Endothelial cell of umbilical vein (primary cell): ENCODE results near the gene CCNL2. TPM values are rescaled to one million over a fixed set of nuclear protein-coding genes. Genes with fewer than 3 reads are reported as not detected.

ENCODE experiments used
- BruUV-seq: library from RNA; stranded (reverse); fragments of 400-500 nt; replicated peaks from 2 replicates; lab custom pipeline; 2021; lab: Mats Ljungman, UMichigan
- CTCF ChIA-PET: fragments of 300-600, 350-600 bp; sonication (Branson Sonifier 250); formaldehyde crosslinking; loops from one replicate; lab custom pipeline; 2021; ENCODE audit warnings: antibody characterized with exemption, inconsistent platforms; lab: Charles Lee
- POLR2A ChIA-PET: fragments of 300-600, 350-600 bp; sonication (Branson Sonifier 250); formaldehyde crosslinking; loops from one replicate; lab custom pipeline; 2021; ENCODE audit warnings: antibody characterized with exemption, inconsistent platforms; lab: Charles Lee
- DNase-seq: peaks from one replicate; pipeline ENCODE4 v3.0.0-alpha.2; 2011; ENCODE audit warnings: low read depth, low spot score
- FAIRE-seq: peaks from 2 replicates; lab custom pipeline; 2011; peaks lifted over from hg19 to GRCh38; lab: Jason Lieb, UNC
- H2AFZ ChIP-seq: 2 replicates; pipeline ENCODE4 v1.6.0; 2012; ENCODE audit warnings: low read depth, low read length, control low read depth, inconsistent platforms
- H3K27ac ChIP-seq: 2 replicates; pipeline ENCODE4 v1.5.1; 2011; ENCODE audit warnings: low read depth, mild to moderate bottlenecking, control low read depth, low read length, moderate library complexity; ENCODE audit not compliant: insufficient read depth
- H3K27me3 ChIP-seq, 2 experiments: 2 replicates each; pipeline versions ENCODE4 v1.6.0 to v1.6.1; 2011; ENCODE audit warnings: low read length in 2 of 2, mixed read lengths in 1 of 2; ENCODE audit not compliant: control insufficient read depth in 2 of 2, insufficient read depth in 2 of 2
- H3K36me3 ChIP-seq, 2 experiments: 2 replicates in 1 of 2; 3 replicates in 1 of 2; pipeline ENCODE4 v1.5.1; 2011; ENCODE audit warnings: low read length in 2 of 2, mild to moderate bottlenecking in 1 of 2, moderate library complexity in 1 of 2; ENCODE audit not compliant: control insufficient read depth in 2 of 2, insufficient read depth in 2 of 2; ENCODE audit errors: extremely low read depth in 1 of 2
- H3K4me1 ChIP-seq: 3 replicates; pipeline ENCODE4 v1.5.1; 2011; ENCODE audit warnings: mild to moderate bottlenecking, low read length; ENCODE audit not compliant: control insufficient read depth, insufficient read depth; ENCODE audit errors: extremely low read depth
- H3K4me2 ChIP-seq: 2 replicates; pipeline ENCODE4 v1.6.1; 2011; ENCODE audit warnings: low read length, control low read depth, mixed read lengths; ENCODE audit not compliant: insufficient read depth
- H3K4me3 ChIP-seq, 3 experiments: fragments of 200-600 bp in 1 of 3; sonication (generic), shearing (Covaris generic) in 1 of 3; replicated peaks in 1 of 3; 2 replicates each; pipeline ENCODE4 v1.5.1; 2011 to 2016; ENCODE audit warnings: control low read depth in 3 of 3, low read length in 3 of 3, mild to moderate bottlenecking in 2 of 3, inconsistent platforms in 1 of 3, low read depth in 1 of 3, moderate library complexity in 1 of 3; ENCODE audit not compliant: insufficient read depth in 1 of 3
- H3K79me2 ChIP-seq: 2 replicates; pipeline ENCODE4 v1.6.0; 2012; ENCODE audit warnings: low read length, inconsistent platforms; ENCODE audit not compliant: control insufficient read depth, insufficient read depth
- H3K9ac ChIP-seq: replicated peaks from 2 replicates; pipeline ENCODE3; 2011; ENCODE audit warnings: low read length, control low read depth; ENCODE audit not compliant: insufficient read depth; ENCODE audit errors: extremely low read depth
- H3K9me1 ChIP-seq: replicated peaks from 3 replicates; pipeline ENCODE4 v1.6.0; 2011; ENCODE audit warnings: mild to moderate bottlenecking, low read length; ENCODE audit not compliant: control insufficient read depth, insufficient read depth; ENCODE audit errors: extremely low read depth
- H3K9me3 ChIP-seq: replicated peaks from 2 replicates; pipeline ENCODE4 v1.5.1; 2012; ENCODE audit warnings: low read length, inconsistent platforms; ENCODE audit not compliant: control insufficient read depth, insufficient read depth
- H4K20me1 ChIP-seq: replicated peaks from 2 replicates; pipeline ENCODE3; 2011; ENCODE audit warnings: mild to moderate bottlenecking, low read length; ENCODE audit not compliant: control insufficient read depth, insufficient read depth; ENCODE audit errors: extremely low read depth
- CTCF ChIP-seq, 2 donors: IDR thresholded peaks; 1 replicate in 1 of 2; 2 replicates in 1 of 2; pipeline ENCODE4 v1.5.1; 2011; ENCODE audit warnings: low read length in 2 of 2, mild to moderate bottlenecking in 2 of 2, moderate library complexity in 2 of 2, control low read depth in 1 of 2, inconsistent platforms in 1 of 2, low read depth in 1 of 2; ENCODE audit not compliant: insufficient read depth in 1 of 2; ENCODE audit errors: extremely low read depth in 1 of 2
- EZH2 ChIP-seq: IDR thresholded peaks from 2 replicates; pipeline ENCODE4 v1.6.1; 2012; ENCODE audit warnings: borderline replicate concordance, low read depth, mild to moderate bottlenecking, moderate library complexity, low read length, inconsistent platforms; ENCODE audit not compliant: severe bottlenecking
- FOS ChIP-seq: IDR thresholded peaks from 2 replicates; pipeline ENCODE4 v1.6.1; 2011; ENCODE audit warnings: mild to moderate bottlenecking, low read length, moderate library complexity, borderline replicate concordance; ENCODE audit not compliant: insufficient read depth
- JUN ChIP-seq: IDR thresholded peaks from 2 replicates; pipeline ENCODE4 v1.6.1; 2011; ENCODE audit warnings: borderline replicate concordance, low read depth; ENCODE audit not compliant: insufficient read length, insufficient read depth
- MAX ChIP-seq: IDR thresholded peaks from 2 replicates; pipeline ENCODE4 v1.6.1; 2011; ENCODE audit not compliant: insufficient read depth, insufficient read length
- MYC ChIP-seq: IDR thresholded peaks from one replicate; pipeline ENCODE4 v1.6.1; 2011; ENCODE audit warnings: mild to moderate bottlenecking, low read depth, low read length
- POLR2AphosphoS5 ChIP-seq: IDR thresholded peaks from 2 replicates; pipeline ENCODE4 v1.6.1; 2012; ENCODE audit warnings: low read depth, mild to moderate bottlenecking, control low read depth, low read length, moderate library complexity; ENCODE audit not compliant: insufficient read depth
- dilution Hi-C: fragments of 300-500 bp; cut with MboI; formaldehyde crosslinking; loops from one replicate; pipeline ENCODE4 v1.15.0; 2019; ENCODE audit warnings: low sequenced_read_pairs; ENCODE audit not compliant: extremely low pct_ligation_motif_present
- intact Hi-C: fragments of 100-400 bp; cut with micrococcal nuclease; formaldehyde crosslinking; loops from one replicate; pipeline ENCODE4 v1.10.0; 2022
- polyA plus RNA-seq, 4 experiments: library from polyadenylated mRNA; depleted of rRNA in 3 of 4; stranded (reverse) in 3 of 4; unstranded in 1 of 4; fragments of >200 nt; gene quantifications; 2 replicates each; pipeline versions ENCODE4 v1.2.1 to v1.2.3, GENCODE V29; 2011 to 2012; ENCODE audit warnings: missing spikeins in 1 of 4
- total RNA-seq: library from RNA; stranded (reverse); gene quantifications from 2 replicates; pipeline ENCODE4 v1.2.3, GENCODE V29; 2021

Gene CCNL2
- total and polyA plus RNA-seq, 2 donors (not counting 3 experiments of a cell fraction or from before 2014, with no cell fraction given): 188 to 209 TPM

- TF ChIP-seq CTCF (IDR thresholded peaks at IDR 0.05; ENCODE audit: extremely low read depth in 1 of 2, insufficient read depth in 1 of 2, low read depth in 1 of 2, low read length in 2 of 2) (no peak), EZH2 (no peak), JUN (no peak), MAX (no peak), MYC (no peak), FOS (no peak), POLR2AphosphoS5 (no peak)
- CTCF ChIA-PET: no interaction called here
- dilution Hi-C loops: no loop called here
Measured at GRCh38 chr1:1394116-1394515, 5.0 kb downstream of the CCNL2 start.

More at GRCh38 chr1:1394116-1394515, 5.0 kb downstream of the CCNL2 start:
- DNase-seq (no peak), FAIRE-seq (no peak)
- peaks cover 45% of the 10 kb centered on the region for H3K79me2 ChIP-seq
- no peaks in the 10 kb centered on the region for H4K20me1 ChIP-seq
- no peak overlapping the region for H3K27ac ChIP-seq
- H2AFZ ChIP-seq: no peak overlapping the region
- no peak overlapping the region for H3K4me2 ChIP-seq
- peaks cover 13% of the 10 kb centered on the region for H3K4me1 ChIP-seq
- no peak overlapping the region for H3K9ac ChIP-seq
- H3K9me1 ChIP-seq: no peaks in the 10 kb centered on the region
- intact Hi-C loops: no loop called here
- POLR2A ChIA-PET: no interaction called here
- no peaks in the 10 kb centered on the region for H3K9me3 ChIP-seq
- no peak overlapping the region for H3K4me3 ChIP-seq
- no peaks in the 10 kb centered on the region for H3K27me3 ChIP-seq
- H3K36me3 ChIP-seq: peaks cover 30 to 49% of the 10 kb centered on the region in 2 experiments
- no TSS peak for BruUV-seq
